Vagina (tissue), 2 donors: ENCODE results near the gene RIBC2.

ENCODE experiments used
- POLR2A ChIP-seq, 2 donors: fragments of 450-650 bp; IDR thresholded peaks; one replicate each; pipeline ENCODE4 v1.6.1; 2017; ENCODE audit warnings: antibody characterized with exemption in 2 of 2, mild to moderate bottlenecking in 2 of 2, moderate library complexity in 2 of 2
- POLR2AphosphoS5 ChIP-seq, 2 donors: sonication (generic); formaldehyde crosslinking; IDR thresholded peaks; one replicate each; pipeline ENCODE4 v1.9.0; 2017; ENCODE audit warnings: antibody characterized with exemption in 2 of 2, mild to moderate bottlenecking in 2 of 2, low read depth in 1 of 2; ENCODE audit not compliant: insufficient read depth in 1 of 2
- TF ChIP-seq, protein P1 (sequence below), 3 experiments: fragments of 450-650 bp in 2 of 3; fragments of 200-600 bp in 1 of 3; sonication (generic) in 1 of 3; IDR thresholded peaks; one replicate each; pipeline ENCODE4 v1.5.1; 2017 to 2019; ENCODE audit warnings: antibody characterized with exemption in 3 of 3, mild to moderate bottlenecking in 2 of 3, moderate library complexity in 2 of 3

DNA sequence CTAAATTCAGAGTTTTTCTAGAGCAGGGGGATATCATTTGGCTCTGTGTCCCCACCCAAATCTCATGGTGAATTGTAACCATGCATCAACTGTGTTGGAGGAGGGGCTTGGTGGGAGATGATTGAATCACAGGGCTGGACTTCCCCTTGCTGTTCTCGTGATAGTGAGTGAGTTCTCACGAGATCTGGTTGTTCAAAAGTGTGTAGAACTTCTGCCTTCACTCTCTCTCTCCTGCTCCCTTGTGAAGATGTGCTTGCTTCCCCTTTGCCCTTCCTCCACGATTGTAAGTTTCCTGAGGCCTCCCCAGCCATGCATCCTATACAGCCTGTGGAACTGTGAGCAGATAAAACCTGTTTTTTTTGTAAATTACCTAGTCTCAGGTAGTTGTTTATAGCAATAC lies 67.2 kb downstream of the RIBC2 start:
- TF ChIP-seq POLR2A (IDR thresholded peaks at IDR 0.05) (no peak), POLR2AphosphoS5 (IDR thresholded peaks at IDR 0.05; ENCODE audit: insufficient read depth in 1 of 2, low read depth in 1 of 2) (no peak)
- TF ChIP-seq, protein P1, sequence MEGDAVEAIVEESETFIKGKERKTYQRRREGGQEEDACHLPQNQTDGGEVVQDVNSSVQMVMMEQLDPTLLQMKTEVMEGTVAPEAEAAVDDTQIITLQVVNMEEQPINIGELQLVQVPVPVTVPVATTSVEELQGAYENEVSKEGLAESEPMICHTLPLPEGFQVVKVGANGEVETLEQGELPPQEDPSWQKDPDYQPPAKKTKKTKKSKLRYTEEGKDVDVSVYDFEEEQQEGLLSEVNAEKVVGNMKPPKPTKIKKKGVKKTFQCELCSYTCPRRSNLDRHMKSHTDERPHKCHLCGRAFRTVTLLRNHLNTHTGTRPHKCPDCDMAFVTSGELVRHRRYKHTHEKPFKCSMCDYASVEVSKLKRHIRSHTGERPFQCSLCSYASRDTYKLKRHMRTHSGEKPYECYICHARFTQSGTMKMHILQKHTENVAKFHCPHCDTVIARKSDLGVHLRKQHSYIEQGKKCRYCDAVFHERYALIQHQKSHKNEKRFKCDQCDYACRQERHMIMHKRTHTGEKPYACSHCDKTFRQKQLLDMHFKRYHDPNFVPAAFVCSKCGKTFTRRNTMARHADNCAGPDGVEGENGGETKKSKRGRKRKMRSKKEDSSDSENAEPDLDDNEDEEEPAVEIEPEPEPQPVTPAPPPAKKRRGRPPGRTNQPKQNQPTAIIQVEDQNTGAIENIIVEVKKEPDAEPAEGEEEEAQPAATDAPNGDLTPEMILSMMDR (IDR thresholded peaks at IDR 0.05): no peak
